Amniotic stem cell (primary cell): ENCODE measurements around the gene KIAA0513.
A peak's percentile ranks its signal among the peaks of the same experiment; 100 is the strongest.
"Not testable (repeated sequence)": the region's sequence is repeated elsewhere in the genome, so short reads cannot be mapped to it uniquely, and the experiment has no call there.

Experiments
- DNase-seq: peaks from one replicate; lab custom pipeline; 2025; lab: John Stamatoyannopoulos, UW

Gene KIAA0513

DNA sequence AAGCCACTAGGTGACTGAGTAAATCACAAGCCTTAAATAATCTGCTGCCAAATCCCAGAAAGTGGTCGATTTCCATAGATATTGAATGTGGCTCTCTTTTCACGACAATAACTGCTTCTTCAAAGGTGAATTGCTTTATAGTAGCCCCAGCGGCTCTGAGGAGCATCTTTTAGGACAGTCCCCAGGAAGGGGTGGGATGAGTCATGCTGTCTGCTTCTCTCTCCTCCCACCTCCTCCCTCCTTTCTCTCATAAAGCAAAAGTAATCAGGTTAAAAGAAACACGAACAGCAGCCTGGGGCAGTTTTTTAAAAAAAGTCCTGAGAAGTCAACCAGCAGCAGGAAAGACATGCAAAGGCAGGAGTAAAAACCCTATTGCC, 1.8 kb downstream of the KIAA0513 start:
- DNase-seq, result peak; percentile 26

DNA sequence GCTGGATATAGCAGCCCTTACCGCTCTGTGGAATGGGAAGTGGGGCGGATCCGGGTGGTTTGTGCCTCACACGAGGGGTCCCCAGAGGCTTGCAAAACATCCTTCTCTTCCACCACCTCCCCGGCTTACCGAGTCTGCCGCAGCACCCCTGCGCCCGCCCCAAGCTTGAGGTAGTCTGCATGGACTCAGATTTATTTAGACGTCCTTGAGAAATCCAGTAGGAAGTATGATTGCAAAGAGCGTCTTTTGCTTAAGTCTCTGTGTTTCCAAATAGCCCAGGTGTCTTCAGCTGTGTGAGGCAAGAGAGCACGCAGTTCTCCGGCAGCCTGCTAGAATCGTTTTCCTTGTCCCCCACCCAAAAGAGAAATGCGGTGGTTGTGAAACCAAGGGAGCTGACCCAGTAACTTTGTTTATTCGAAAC, 2.4 kb downstream of the KIAA0513 start:
- no peak for DNase-seq

DNA sequence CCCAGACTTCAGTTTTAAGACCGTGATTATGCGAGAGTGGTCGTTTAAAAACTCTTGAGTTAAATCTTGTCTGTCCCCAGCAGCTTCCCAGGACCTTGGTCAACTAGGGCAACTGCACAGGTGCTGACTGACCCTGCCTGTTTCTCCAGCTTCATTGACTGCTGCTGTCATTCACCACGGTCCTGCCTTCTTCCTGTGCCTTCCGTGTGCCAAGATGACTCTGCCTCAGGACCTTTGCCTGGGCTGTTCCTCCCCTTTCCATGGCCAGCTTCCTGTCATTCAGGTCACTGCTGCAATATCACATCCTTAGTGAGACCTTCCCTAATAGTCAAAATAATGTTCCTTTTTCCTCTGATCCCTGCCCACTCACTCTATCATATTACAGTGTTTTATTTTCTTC, 3.9 kb downstream of the KIAA0513 start:
- DNase-seq, result no peak

DNA sequence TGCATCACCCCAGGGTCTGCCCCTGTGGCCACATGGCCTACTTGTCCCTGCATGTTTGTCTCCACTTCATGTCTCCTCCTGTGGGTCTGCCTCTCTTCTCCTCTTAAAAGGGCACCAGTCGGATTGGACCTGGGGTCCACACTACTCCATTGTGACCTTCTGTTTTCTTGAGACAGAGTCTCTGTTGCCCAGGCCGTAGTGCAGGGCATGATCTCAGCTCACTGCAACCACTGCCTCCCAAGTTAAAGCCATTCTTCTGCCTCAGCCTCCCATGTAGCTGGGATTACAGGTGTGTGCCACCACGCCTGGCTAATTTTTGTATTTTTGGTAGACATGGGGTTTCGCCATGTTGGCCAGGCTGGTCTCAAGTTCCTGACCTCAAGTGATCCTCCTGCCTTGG, 4.6 kb downstream of the KIAA0513 start:
- not testable (repeated sequence) for DNase-seq

DNA sequence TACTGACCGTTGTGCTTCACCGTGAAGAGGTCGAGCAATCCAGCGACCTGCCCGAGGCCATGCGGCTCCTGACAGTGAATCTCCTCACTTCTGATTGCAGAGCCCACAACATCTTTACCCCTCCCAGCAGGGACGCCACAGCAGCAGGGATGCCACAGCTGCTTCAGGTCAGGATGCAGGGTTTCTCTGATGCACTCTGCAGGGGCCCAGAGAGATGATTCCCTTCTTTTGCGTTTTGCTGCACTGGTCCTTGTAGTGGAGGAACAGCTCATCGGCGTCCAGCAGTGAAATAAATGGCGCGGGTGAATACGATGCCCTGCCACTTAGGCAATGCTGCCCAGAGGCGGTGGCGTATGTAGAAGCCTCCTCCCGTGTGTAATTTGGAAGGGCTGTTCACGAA, 5.6 kb downstream of the KIAA0513 start:
- no peak for DNase-seq

DNA sequence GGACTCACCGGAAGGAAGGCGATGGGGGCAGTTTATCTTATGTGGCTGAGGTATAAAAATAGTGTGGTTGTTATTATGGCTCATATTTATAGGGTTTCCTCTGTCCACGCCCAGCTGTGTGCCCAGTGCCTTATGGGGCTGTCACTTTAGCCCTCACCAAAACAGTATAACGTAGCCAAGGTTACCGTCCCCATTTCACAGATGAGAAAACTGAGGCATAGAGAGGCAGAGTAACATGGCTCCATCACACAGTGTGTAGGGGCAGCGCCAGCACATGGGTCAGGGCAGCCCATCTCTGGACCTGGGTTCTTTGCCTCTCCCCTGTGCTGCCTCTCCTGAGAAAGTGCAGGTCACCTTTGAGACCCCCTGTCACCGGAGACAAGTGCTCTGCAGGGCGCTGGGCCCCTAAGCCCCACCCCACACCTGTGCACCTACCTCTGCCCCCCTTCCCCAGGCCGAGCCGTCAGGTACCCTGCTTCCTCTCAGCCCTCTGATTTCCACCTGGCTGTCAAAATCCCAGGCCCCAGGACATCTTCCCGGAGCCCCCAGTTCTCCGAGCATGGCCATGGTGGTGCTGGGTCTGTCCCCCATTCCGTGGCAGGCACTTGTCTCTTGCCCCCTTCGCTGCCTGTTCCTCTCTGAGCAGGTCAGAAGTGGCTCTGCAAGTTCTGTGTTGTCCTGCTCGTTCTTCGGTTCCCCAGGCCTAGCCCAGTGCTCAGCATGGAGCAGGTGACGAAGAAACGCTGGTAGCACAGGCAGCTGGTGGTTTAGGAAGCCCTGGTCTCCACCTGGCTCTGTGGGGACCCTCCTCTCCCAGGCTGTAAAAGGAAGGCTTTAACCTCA, 7.2 kb downstream of the KIAA0513 start:
- no peak for DNase-seq

DNA sequence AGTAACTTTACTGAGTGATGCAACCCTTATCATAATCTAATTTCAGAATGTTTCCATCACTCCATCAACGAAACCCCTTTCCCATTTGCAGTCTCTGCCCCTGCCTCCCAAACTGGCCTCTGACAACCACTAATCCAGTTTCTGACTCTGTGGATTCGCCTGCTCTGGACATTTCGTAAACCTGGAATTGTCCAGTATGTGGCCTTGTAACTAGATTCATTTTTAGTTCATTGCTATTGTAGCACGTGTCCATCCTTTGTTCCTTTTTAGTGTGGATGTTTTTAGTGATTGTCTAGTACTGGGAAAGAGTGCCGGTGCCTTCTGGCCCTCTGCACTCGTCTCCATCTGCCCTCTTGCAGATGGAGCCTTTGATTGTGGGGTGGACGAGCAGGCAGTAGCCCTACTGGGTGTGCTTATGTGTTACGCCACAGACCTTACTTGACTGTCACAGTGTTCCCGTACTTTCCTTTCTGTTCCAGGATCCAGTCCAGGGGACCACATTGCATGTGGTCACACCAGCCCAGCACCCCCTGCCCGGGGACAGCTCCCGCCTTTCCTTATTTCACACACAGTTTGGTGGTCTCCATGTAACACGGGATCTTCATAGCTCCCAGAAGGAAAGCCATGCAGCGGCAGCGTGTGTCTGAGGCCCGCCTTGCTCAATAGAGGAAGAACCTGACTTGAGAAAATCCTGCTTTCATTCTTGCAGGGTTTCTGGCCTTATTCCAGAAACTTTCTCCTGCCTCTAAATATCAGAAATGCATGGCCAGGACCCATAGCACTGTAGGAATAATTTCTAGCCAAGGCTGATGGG, 8.8 kb downstream of the KIAA0513 start:
- DNase-seq, result no peak

DNA sequence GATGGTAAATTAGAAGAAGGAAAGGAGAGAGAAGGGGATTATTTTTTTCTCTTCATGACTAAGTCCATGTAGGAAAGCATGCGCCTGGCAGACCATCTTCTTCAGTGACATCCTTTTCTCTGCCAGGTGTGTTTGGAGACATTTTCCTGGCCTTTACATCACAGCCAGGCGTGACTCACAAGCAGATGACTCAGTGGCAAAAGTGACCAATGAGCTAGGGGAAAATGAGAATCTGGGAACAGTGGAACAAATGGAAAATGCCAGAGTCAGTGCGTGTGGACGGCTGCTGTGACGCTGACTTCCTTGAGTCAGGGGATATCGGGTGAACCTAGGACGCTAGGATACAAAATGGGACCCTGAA, 9.4 kb downstream of the KIAA0513 start:
- DNase-seq, result no peak

DNA sequence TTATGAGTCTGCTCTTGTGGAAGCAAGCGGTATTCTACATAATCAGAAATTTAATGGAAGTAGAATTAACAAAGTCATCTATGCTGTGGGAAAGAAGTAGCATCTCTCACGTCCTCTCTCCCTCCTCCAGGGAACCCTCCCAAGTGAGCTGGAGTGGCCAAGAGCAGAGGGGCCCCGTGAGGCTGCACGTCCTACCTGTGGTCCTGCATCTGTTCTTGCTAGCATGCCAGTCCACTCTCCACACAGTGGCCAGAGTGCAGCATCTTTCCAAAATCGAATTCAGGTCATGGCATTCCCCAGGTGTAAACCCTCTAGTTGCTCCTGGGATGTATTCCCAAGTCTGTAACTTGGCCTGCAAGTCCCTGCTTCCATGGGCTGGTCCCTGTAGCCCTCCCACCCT, 10.1 kb downstream of the KIAA0513 start:
- DNase-seq, result no peak

DNA sequence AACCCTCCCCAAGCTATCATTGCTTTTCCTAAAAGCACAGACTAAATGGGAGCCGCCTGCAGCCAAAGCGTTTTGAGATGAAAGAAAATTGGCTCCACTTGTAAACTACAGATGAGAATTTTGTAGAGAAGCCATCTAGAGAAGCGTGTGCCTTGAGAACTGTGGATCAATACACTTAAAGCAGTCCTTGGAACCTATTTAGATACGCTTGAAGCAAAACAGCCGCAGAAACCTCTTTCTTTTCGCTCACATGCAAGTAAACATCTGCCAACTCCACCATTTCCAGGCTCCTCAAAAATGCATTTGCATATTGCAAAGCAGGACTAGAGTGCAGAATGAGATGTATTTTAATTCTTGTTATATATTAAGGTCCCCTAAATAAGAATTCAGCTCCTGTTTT, 13.1 kb downstream of the KIAA0513 start:
- DNase-seq, result no peak

DNA sequence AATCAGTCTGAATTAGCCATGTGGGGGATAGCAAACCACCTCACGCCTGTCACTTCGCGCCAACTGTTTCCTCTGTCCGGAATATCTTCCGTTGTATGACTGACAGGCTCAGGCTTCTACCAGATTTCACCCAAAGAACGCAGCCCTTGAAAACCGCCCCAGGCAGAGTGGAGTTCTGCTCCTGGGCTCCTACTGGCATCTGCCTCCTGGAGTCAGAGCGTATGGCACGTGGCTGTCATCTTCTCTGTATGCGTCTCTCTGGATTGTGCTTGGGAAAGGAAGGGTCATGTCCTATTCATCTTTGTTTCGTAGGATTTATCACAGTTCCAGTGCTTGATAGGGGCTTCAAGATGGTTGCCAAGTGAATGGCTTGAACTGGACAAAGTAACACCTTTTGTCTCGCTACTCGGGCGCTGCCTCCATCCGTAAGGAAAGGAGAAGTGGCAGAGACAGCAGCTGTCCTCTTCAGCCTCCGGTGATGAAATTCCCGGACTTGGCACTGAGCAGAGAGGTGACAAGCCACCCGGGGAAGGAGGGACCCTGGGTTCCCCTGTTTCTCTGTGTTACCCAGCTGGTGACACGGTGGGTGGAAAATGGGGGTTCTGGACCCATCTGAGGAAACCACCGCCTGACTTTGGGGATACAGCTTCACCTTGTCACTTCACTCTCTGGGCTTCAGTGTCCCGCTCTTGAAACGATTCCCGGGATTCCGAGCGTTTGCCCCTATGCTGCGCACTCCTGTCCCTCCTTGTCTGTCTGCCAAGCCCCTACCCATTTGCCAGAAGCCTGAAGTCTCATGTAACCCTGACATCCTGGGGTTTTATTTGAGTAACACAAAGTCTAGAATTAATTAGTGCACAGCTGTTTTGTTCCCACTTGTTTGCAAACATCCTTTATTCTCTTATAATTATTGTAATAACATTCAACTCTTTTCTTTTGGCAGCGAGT, 13.9 kb downstream of the KIAA0513 start:
- DNase-seq, result no peak

DNA sequence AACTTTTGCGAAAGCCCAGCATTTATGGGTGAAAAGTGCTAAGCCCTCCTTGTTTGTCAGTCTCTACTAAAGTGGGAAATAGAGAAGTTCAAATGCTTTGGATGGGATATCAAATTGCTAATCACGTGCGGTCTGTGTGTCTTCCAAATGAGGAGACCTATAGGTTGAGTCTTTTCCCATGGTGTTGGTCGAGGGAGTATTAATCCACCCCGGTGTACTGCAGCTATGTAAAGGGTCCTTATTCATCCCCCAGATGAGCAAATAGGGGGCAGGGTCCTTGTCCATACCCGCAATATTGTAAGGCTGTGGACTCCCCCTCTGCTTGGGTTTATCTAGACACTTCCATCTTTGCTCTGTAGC, 14.6 kb downstream of the KIAA0513 start:
- DNase-seq, result no peak

DNA sequence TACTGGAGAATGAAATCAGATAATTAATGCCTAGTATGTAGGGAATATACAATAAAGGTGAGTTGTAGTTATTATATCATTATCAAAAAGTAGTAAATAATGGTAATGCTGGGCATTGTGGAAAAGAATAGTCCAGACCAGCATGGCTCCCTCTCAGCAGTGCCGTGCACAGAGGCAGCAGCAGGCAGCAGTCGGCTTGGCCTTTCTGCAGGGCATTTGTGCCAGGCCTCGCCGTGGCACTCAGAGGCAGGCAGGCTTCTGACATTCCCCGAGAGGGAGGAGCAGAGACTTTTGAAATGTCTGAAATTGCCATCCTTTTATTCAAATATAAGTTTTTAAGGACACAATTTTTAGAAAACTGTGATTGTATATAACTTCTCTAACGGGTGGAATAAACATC, 15.0 kb downstream of the KIAA0513 start:
- no peak for DNase-seq

DNA sequence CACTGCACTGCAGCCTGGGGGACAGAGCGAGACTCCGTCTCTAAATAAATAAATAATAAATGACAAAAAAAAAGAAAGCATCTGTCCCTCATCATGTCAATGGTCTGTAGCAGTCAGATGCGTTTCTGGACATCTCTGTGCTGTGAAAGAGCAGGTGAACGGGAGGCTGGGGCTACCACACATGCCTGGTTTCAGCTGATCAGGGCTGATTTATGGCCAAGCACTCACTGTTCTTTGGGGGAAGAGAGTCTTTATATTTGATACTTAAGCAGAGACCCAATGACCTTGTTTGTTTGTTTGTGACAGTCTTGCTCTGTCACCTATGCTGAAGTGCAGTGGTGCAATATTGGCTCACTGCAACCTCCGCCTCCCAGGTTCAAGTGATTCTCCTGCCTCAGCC, 17.5 kb downstream of the KIAA0513 start:
- DNase-seq, result no peak

DNA sequence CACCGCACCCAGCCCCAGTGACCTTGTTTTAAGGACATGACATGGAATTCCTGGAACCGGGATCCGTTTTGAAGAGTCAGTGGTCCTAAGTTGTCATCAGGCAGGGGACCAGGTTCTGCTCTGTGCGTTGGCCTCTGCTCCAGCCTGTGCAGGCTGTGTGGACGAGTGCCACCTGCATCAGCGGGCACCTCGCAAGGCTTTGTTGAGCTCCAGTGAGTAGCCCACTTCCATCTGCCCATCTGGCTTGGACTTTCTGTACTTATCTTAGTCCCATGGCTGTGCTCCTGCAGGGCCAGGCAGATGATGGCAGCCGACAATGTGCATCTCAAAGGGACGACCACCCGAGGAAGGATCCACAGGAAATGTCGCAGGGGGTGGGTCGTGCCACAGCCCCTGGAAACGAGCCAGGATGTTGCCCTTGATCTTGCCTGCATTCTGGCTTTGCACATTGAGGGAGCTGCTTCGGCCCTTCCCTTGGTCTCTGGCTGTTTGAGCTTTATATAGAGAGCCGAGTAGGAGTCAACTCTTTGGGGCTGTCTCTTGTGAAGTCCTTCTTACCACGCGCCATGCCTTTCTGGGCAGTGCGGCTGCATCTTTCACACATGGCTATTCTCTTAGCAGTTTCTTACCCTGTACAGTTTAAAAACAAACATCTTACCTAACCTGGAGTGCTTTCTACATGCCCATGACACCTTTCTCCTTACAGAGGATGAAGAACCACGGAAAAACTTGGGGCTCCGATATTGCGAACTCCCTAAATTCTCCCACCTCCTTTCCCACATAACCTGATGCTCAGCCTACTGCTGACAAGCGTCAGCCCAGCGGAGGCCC, 18.3 kb downstream of the KIAA0513 start:
- DNase-seq, result no peak

DNA sequence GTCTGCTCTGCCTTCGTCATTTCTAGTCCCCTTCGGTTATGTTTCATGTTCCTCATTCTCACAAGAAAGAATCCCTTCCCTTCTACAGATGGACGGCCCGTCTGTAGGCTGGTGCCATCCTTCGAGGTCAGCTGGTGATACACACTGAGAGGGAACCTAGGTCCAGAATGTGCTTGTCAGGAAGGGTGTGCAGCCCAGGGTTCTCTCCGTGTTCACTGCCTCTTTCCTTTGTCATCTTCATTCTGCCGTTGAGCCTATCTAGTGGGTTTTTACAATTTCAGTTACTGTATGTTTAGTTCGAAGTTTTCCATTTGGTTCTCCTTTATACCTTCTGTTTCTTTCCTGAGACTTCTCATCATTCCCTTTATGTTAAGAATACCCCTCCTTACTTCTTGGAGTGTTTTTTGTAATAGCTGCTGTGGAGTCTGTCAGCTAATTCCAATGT, 18.9 kb downstream of the KIAA0513 start:
- DNase-seq, result no peak

DNA sequence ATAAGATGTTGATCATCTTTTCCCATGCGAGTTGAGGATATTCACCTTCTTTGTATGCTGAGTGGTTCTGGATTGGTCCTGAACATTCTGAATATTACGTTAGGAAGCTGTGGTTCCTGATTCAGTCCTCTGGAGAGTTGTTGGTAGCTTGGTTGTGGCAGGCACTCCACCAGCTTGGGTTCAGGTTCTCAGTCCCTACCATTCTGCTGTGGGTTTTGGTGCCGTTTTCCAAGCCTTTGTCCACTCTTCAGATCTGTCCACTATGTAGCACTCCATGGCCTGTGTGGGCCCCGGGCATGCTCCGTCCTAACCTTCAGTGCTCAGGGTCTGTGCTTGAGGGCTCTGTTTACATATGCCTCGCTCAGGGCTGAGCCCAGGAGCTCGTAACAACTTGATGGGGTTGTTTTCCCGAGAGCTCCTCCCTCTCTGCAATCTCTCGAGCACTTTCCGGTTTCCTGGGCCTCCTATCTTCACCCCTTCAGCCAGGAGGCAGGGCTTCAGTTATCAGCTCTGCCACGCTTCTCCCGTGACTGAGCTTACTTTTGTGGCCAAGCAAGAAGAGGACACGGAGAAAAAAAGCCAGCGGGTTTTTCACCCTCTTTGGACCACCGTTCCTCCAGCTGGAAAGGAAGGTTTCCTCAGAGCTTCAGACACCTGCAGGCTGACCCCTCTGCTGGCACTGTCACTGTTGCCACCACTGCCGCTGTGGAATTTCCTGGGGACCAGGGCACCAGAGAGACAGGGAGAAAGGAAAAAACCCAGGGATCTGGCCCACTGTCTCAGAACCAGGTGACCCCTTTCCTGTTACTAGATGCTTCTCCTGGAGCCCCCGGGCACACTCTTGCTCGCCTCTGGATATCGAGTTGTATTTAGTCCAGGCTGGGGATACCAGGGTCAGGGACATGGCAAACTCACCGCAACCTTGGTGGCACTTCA, 19.6 kb downstream of the KIAA0513 start:
- no peak for DNase-seq

DNA sequence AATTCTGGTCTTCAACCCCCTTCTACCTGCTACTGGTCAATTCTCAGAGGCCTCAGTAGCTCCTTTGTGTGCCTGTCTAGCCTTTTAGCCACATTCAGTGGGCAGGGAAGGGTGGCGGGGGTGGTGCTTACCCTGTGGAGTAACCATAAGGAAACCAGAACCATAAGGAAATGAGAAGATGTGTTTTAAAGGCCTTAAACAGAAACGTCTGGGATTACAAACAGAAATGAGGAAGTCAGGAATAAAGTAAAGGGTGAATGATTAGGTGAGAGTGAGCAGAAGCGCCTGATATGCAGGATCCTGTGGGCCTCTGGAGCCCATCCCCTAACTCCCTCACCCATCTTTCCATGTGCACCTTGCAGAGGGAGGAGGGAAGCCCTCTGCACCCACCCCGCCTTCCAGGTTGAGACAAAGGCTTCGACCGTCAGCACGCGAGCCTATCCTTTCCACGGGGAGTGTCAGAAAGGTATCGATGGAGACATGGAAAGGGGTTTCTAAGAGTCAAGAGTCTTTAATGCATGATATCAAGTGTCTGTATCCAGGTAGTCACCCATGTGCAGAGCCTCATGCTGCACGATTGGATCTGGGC, 20.4 kb downstream of the KIAA0513 start:
- no peak for DNase-seq

DNA sequence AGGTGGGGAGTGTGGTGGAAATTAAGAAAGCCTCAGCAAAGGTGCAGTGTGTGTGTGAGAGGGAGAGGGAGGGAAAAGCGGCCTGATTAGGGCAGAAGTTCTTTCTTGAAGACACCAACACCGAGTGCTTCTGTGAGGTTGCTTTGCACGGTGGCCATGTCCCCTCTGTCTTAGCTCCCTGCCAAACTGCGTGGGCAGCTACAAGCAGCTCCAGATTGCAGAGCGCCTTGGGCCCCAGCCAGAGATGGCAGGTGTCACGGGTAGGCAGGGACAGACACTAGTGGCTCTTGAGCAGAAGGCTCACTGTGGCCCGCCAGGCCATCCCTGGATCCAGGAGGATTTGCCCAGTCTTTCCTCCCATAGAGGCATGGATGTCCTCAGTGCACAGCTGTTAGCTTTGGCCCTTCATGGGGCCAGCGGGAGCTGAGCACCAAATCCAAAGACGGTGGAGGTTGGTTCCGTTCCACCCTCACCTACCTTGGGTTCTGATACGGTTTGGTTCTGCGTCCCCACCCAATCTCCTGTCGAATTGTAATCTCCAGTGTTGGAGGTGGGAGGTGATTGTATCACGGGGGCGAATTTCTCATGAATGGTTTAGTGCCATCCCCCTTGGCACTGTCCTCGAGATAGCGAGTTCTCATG, 21.4 kb downstream of the KIAA0513 start:
- DNase-seq, result no peak
